Activated CD4-positive, alpha-beta T cell treated with anti-CD3 and anti-CD28 coated beads, Interleukin-2, Interleukin-4, amounts not matched to agents 100 ng/mL and 50 ng/mL, durations not matched to agents 16 hours and 8 hours (primary cell): Measurements from ENCODE around the gene GPAT2.
A peak's percentile ranks its signal among the peaks of the same experiment; 100 is the strongest.
"Not testable (repeated sequence)": the region's sequence is repeated elsewhere in the genome, so short reads cannot be mapped to it uniquely, and the experiment has no call there.

Experiments used
- DNase-seq: peaks from one replicate; pipeline ENCODE4 v3.0.0-alpha.2; 2020; ENCODE audit warnings: low spot score

Gene GPAT2

GRCh38 chr2:96064760-96065159 lies 30.0 kb upstream of the GPAT2 start:
- DNase-seq, result not testable (repeated sequence)

GRCh38 chr2:96064047-96064675 lies 29.4 kb upstream of the GPAT2 start:
- DNase-seq, result not testable (repeated sequence)

- peak; percentile 58 for DNase-seq
Observed at GRCh38 chr2:96063116-96063899, 28.6 kb upstream of the GPAT2 start.

GRCh38 chr2:96062483-96062882 lies 27.8 kb upstream of the GPAT2 start:
- not testable (repeated sequence) for DNase-seq

GRCh38 chr2:96061901-96062300 lies 27.2 kb upstream of the GPAT2 start:
- DNase-seq, result not testable (repeated sequence)

- DNase-seq, result not testable (repeated sequence)
Observed at GRCh38 chr2:96061197-96061817, 26.6 kb upstream of the GPAT2 start.

- DNase-seq, result not testable (repeated sequence)
Observed at GRCh38 chr2:96060325-96060724, 25.6 kb upstream of the GPAT2 start.

- not testable (repeated sequence) for DNase-seq
Observed at GRCh38 chr2:96059443-96059842, 24.7 kb upstream of the GPAT2 start.

GRCh38 chr2:96055830-96056229 lies 21.1 kb upstream of the GPAT2 start:
- not testable (repeated sequence) for DNase-seq

- DNase-seq, result not testable (repeated sequence)
Observed at GRCh38 chr2:96054537-96054936, 19.8 kb upstream of the GPAT2 start.

GRCh38 chr2:96053385-96053784 lies 18.7 kb upstream of the GPAT2 start:
- not testable (repeated sequence) for DNase-seq

GRCh38 chr2:96052632-96053031 lies 17.9 kb upstream of the GPAT2 start:
- DNase-seq, result not testable (repeated sequence)

- not testable (repeated sequence) for DNase-seq
Observed at GRCh38 chr2:96049917-96050262, 15.2 kb upstream of the GPAT2 start.

GRCh38 chr2:96049049-96049916 lies 14.6 kb upstream of the GPAT2 start:
- DNase-seq, result not testable (repeated sequence)

GRCh38 chr2:96035554-96035953 lies 838 bp upstream of the GPAT2 start:
- DNase-seq, result not testable (repeated sequence)

GRCh38 chr2:96033997-96034396 lies 719 bp downstream of the GPAT2 start:
- DNase-seq, result not testable (repeated sequence)

GRCh38 chr2:96027725-96028325 lies 6.9 kb downstream of the GPAT2 start:
- not testable (repeated sequence) for DNase-seq

GRCh38 chr2:96025755-96026154 lies 9.0 kb downstream of the GPAT2 start:
- DNase-seq, result not testable (repeated sequence)

- DNase-seq, result no peak
Observed at GRCh38 chr2:96025194-96025492, 9.6 kb downstream of the GPAT2 start.

- DNase-seq, result no peak
Observed at GRCh38 chr2:96024336-96025193, 10.2 kb downstream of the GPAT2 start.

GRCh38 chr2:96023701-96024100 lies 11.0 kb downstream of the GPAT2 start:
- not testable (repeated sequence) for DNase-seq
